ENCODE measurements around the gene APOC4.
"Not testable (repeated sequence)": the region's sequence is repeated elsewhere in the genome, so short reads cannot be mapped to it uniquely, and the experiment has no call there.

Gene APOC4

DNA sequence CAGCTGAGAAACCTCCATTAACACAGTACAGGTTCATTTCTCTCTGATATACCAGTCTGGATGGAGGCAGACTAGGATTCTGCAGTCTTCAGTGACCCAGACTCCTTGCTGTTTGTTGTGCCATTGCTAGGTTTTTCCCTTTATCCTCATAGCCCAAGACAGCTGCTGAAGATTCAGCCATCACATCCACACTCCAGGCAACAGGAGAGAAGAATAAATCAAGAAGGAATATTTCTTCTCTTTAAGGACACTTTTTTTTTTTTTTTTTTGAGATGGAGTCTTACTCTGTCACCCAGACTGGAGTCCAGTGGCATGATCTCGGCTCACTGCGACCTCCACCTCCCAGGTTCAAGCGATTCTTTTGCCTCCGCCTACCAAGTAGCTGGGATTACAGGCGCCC, 27.4 kb downstream of the APOC4 start (continued):
- TF ChIP-seq ZBTB26 (tag by site-specific recombination; optimal IDR thresholded peaks at IDR 0.05) (no peak), FEZF1 (tag by site-specific recombination; IDR thresholded peaks at IDR 0.05) (no peak), ZNF501 (tag by site-specific recombination; IDR thresholded peaks at IDR 0.05) (no peak), ZNF654 (tag by site-specific recombination; IDR thresholded peaks at IDR 0.05; ENCODE audit: low read depth) (no peak), ZNF341 (tag by site-specific recombination; IDR thresholded peaks at IDR 0.05; ENCODE audit: low read depth) (no peak), KLF10 (tag by site-specific recombination; IDR thresholded peaks at IDR 0.05) (no peak)

GRCh38 chr19:44971451-44971850, 29.4 kb downstream of the APOC4 start:
- H3K36me3 ChIP-seq (ENCODE audit: control insufficient read depth in 2 of 2, insufficient read depth in 1 of 2, low read length in 2 of 2) = peaks cover 40 to 66% of the 10 kb centered on the region in 2 experiments
- H3K4me3 ChIP-seq (ENCODE audit: low read depth, low read length); H3K27ac ChIP-seq (ENCODE audit: extremely low read depth, low read depth, low read length); H3K9me3 ChIP-seq (ENCODE audit: control insufficient read depth, insufficient read depth, low read depth, low read length); H3K4me1 ChIP-seq (ENCODE audit: control insufficient read depth, insufficient read depth, low read length): not testable (repeated sequence)
- POLR2A ChIA-PET = interaction anchor here (0.6 to 0.7 kb wide), 3 partner anchors 235 to 314 kb away, joined by 3 to 5 read pairs (median 4); no protein-coding TSS in a partner anchor
- CTCF ChIA-PET = interaction anchor here (0.8 to 1.6 kb wide), 5 partner anchors 9 to 280 kb away, joined by 3 to 8 read pairs (median 3); no protein-coding TSS in a partner anchor

- CTCF ChIA-PET = no interaction called here
Measured at GRCh38 chr19:44972802-44973201, 30.8 kb downstream of the APOC4 start.

More at GRCh38 chr19:44972802-44973201, 30.8 kb downstream of the APOC4 start:
- POLR2A ChIA-PET = no interaction called here
- Histone ChIP-seq H3K9me3 (ENCODE audit: control insufficient read depth, insufficient read depth, low read depth, low read length) (no peaks in the 10 kb centered on the region), H3K36me3 (ENCODE audit: control insufficient read depth in 2 of 2, insufficient read depth in 1 of 2, low read length in 2 of 2) (peaks cover 33 to 72% of the 10 kb centered on the region in 2 experiments), H3K4me3 (ENCODE audit: low read depth, low read length) (no peak overlapping the region), H3K4me1 (ENCODE audit: control insufficient read depth, insufficient read depth, low read length) (no peaks in the 10 kb centered on the region), H3K27ac (ENCODE audit: extremely low read depth, low read depth, low read length) (no peak overlapping the region)
- TF ChIP-seq ZNF510 (tag by site-specific recombination; IDR thresholded peaks at IDR 0.05; ENCODE audit: insufficient replicate concordance) (no peak), ZNF560 (tag by site-specific recombination; IDR thresholded peaks at IDR 0.05; ENCODE audit: borderline replicate concordance) (no peak), ZNF433 (tag by site-specific recombination; IDR thresholded peaks at IDR 0.05; ENCODE audit: low read depth) (no peak), ZNF19 (tag by site-specific recombination; IDR thresholded peaks at IDR 0.05; ENCODE audit: low read depth) (no peak), ZNF394 (tag by site-specific recombination; IDR thresholded peaks at IDR 0.05; ENCODE audit: borderline replicate concordance) (no peak), CTCF (tag by site-specific recombination; IDR thresholded peaks at IDR 0.05) (no peak), KLF8 (tag by site-specific recombination; IDR thresholded peaks at IDR 0.05) (no peak), ZNF600 (tag by site-specific recombination; IDR thresholded peaks at IDR 0.05) (no peak), ZNF423 (tag by site-specific recombination; IDR thresholded peaks at IDR 0.05) (no peak), ZBTB11 (tag by site-specific recombination; conservative IDR thresholded peaks at IDR 0.05; ENCODE audit: low read depth) (no peak), ZSCAN5A (tag by site-specific recombination; IDR thresholded peaks at IDR 0.05) (no peak), ZNF555 (tag by site-specific recombination; conservative IDR thresholded peaks at IDR 0.05) (no peak), ZNF701 (tag by site-specific recombination; IDR thresholded peaks at IDR 0.05) (no peak), REPIN1 (tag by site-specific recombination; IDR thresholded peaks at IDR 0.05; ENCODE audit: low read depth) (no peak), ZBTB20 (tag by site-specific recombination; IDR thresholded peaks at IDR 0.05) (no peak), ZNF792 (tag by site-specific recombination; IDR thresholded peaks at IDR 0.05) (no peak)
- TF ChIP-seq, protein P1, sequence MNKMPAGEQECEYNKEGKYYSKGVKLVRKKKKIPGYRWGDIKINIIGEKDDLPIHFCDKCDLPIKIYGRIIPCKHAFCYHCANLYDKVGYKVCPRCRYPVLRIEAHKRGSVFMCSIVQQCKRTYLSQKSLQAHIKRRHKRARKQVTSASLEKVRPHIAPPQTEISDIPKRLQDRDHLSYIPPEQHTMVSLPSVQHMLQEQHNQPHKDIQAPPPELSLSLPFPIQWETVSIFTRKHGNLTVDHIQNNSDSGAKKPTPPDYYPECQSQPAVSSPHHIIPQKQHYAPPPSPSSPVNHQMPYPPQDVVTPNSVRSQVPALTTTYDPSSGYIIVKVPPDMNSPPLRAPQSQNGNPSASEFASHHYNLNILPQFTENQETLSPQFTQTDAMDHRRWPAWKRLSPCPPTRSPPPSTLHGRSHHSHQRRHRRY (tag by site-specific recombination; IDR thresholded peaks at IDR 0.05) = no peak
